Skeletal muscle tissue (tissue), 4 donors: ENCODE results near the gene ATP6V1B1. TPM values are rescaled to one million over a fixed set of nuclear protein-coding genes. Genes with fewer than 3 reads are reported as not detected.

Experiments
- H3K27ac ChIP-seq: one replicate; pipeline ENCODE4 v1.7.0; 2013; ENCODE audit warnings: mild to moderate bottlenecking, low read depth, low read length, inconsistent platforms
- H3K27me3 ChIP-seq, 3 donors: one replicate each; pipeline ENCODE4 v1.7.0; 2013; ENCODE audit warnings: low read length in 3 of 3; ENCODE audit not compliant: control insufficient read depth in 3 of 3, insufficient read depth in 3 of 3
- H3K36me3 ChIP-seq, 3 donors: one replicate each; pipeline ENCODE4 v1.7.0; 2013; ENCODE audit warnings: low read length in 3 of 3; ENCODE audit not compliant: control insufficient read depth in 3 of 3, insufficient read depth in 3 of 3
- H3K4me1 ChIP-seq, 3 donors: one replicate each; pipeline ENCODE4 v1.7.0; 2013; ENCODE audit warnings: low read length in 3 of 3, mild to moderate bottlenecking in 3 of 3; ENCODE audit not compliant: control insufficient read depth in 3 of 3, insufficient read depth in 3 of 3
- H3K4me3 ChIP-seq, 3 donors: one replicate each; pipeline ENCODE4 v1.7.0; 2013; ENCODE audit warnings: low read length in 3 of 3
- H3K9ac ChIP-seq, 3 donors: one replicate each; pipeline ENCODE4 v1.7.0; 2013; ENCODE audit warnings: low read length in 3 of 3, mild to moderate bottlenecking in 3 of 3, moderate library complexity in 2 of 3, low read depth in 1 of 3
- H3K9me3 ChIP-seq, 3 donors: one replicate each; pipeline ENCODE4 v1.7.0; 2013; ENCODE audit warnings: low read length in 3 of 3; ENCODE audit not compliant: control insufficient read depth in 3 of 3
- total RNA-seq: library from RNA; depleted of rRNA; stranded (reverse); fragments of >200 nt; gene quantifications from one replicate; pipeline ENCODE4 v1.2.3, GENCODE V29; 2014
- donor health status: Osteomylitis.

Gene ATP6V1B1
- total RNA-seq, 1 donor from 2014 or later, result 1.6 TPM

DNA sequence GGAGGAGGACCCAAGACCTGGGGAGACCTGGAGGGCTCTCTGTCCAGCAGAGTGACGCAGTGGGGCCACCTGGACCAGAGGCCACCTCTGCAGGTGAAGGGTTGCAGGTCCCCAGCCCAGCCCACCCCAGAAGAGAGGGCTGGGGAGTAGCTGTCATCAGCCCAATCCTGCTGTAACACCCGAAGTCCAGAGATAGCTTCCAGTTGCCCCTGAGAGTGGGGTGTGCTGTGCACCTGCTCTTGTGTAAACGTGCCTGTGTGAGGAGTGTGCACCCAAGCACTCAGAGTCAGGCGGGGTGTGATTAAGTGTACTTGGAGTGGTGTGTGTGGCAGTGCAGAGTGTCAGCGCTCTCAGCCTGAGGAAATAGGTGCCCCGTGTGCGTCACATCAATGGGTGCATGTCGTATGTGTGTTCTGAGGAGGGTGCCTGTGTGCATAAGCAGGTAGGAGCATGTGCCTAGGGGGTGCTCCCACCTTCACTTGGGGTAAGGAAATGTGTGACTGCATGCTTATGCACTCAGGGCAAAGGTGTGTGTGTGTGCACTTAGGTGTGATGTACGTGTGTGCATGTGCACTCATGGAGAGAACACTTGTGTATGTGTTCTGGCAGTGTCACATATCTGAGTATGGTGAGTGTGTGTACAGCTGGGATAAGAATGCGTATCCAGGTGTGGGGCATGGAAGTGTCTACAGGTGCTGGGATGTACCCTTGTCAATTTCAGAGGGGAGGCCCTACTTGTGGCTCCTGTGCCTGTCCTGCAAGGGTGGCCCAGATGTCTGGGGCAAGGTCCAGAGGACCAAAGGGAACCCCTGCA lies 672 bp downstream of the ATP6V1B1 start:
- Histone ChIP-seq H3K4me3 (no peak overlapping the region), H3K36me3 (no peaks in the 10 kb centered on the region), H3K27ac (no peak overlapping the region), H3K27me3 (peaks cover 0 to 20% (median 5%) of the 10 kb centered on the region in 3 donors), H3K9ac (no peak overlapping the region), H3K4me1 (no peaks in the 10 kb centered on the region), H3K9me3 (no peaks in the 10 kb centered on the region)

DNA sequence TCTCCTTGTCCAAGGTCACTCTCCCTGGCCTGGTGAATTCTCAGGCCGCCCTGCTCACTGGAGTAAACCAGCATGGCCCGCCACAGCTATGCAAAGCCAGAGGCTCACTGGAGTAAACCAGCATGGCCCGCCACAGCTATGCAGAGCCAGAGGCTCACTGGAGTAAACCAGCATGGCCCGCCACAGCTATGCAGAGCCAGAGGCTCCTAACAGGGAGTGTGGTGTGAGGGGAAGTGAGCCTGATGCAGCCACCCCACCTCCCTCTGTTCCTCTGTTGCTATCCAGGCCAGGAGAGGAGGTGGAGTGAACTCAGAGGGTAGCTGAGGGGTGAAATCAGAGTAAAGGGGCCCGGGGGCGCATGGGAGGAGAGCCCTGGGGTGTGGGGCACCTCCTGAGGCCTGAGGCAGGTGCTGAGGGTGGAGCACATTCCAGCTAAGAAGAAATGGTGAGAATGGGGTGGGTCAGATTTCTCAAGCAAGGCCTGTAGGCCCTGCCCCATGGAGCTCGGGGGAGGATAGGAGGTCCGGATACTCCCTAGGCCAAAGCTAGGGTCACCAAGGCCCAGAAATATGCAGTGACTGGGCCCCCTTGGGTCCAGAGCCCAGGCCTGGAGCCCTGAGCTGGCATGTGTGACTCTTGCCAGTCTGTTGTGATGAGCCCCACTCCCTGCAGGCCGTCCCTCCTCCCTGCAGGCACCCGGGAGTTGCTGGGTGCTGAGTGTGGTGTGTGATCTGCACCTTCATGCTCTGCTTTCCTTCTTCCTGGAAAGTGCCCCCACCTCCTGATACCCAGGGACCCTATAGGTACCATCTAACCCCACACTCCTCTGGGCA lies 1.5 kb downstream of the ATP6V1B1 start:
- H3K36me3 ChIP-seq, result no peaks in the 10 kb centered on the region
- H3K27me3 ChIP-seq, result peaks cover 0 to 20% (median 5%) of the 10 kb centered on the region in 3 donors
- no peak overlapping the region for H3K9ac ChIP-seq
- no peak overlapping the region for H3K27ac ChIP-seq
- H3K4me1 ChIP-seq, result no peaks in the 10 kb centered on the region
- no peak overlapping the region for H3K4me3 ChIP-seq
- H3K9me3 ChIP-seq, result no peaks in the 10 kb centered on the region

DNA sequence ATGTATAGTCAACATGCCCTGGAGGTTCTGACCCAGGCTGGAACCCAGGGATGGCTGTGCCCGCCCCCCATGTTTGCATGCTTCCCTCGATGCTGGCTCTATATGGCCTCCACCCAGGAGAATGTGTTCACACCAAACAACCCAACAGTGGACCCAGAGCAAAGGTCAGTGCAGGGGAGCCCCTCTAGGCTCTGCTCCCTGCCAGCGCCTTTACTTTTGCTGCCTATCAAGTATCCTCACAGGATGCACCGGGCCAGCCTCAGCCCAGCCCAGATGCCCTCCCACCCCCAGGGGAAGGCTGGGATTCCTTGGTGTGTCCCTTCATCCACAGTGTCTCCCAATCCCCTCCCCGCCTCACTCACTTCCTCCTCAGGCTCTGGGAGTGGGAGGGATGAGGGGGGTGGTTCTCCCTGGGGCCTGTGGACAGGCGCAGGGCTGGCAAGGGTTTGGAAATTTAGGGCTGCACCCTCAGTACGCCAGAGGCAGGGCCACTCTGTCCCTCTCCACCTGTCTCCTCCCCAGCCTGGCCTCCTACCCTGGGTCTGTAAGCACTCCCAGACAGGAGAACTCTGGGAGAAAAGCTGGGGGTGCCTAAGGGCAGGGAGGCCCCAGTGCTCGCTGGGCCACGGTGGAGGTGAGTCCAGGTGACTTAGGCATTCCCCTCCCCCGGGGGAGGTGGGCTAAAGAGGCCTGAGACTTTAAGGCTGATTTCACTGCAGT lies 2.3 kb downstream of the ATP6V1B1 start:
- Histone ChIP-seq H3K4me1 (no peaks in the 10 kb centered on the region), H3K9ac (no peak overlapping the region), H3K27me3 (peaks cover 0 to 17% (median 5%) of the 10 kb centered on the region in 3 donors), H3K27ac (no peak overlapping the region), H3K4me3 (no peak overlapping the region), H3K9me3 (no peaks in the 10 kb centered on the region), H3K36me3 (no peaks in the 10 kb centered on the region)

DNA sequence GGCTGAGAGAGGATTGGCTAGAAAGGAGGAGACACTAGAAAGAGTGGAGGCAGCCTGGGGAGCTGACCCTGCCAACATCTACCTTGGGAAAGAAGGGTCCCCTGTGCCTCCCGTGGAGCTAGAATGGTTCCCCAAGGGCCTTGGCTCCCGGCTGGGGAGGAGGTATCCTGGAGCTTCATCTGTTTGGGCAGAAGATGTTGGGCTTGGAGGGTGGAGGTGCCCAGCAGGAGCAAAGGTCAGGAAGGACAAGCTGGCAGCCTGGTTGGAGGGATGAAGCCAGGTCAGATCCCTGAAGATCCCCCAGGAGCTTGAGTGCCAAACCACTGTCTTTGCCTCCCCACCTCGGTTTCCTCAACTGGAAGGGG lies 2.9 kb downstream of the ATP6V1B1 start:
- H3K4me3 ChIP-seq, result no peak overlapping the region
- no peaks in the 10 kb centered on the region for H3K36me3 ChIP-seq
- H3K4me1 ChIP-seq, result no peaks in the 10 kb centered on the region
- H3K27ac ChIP-seq, result no peak overlapping the region
- no peak overlapping the region for H3K9ac ChIP-seq
- H3K9me3 ChIP-seq, result no peaks in the 10 kb centered on the region
- H3K27me3 ChIP-seq, result peaks cover 0 to 16% (median 5%) of the 10 kb centered on the region in 3 donors

DNA sequence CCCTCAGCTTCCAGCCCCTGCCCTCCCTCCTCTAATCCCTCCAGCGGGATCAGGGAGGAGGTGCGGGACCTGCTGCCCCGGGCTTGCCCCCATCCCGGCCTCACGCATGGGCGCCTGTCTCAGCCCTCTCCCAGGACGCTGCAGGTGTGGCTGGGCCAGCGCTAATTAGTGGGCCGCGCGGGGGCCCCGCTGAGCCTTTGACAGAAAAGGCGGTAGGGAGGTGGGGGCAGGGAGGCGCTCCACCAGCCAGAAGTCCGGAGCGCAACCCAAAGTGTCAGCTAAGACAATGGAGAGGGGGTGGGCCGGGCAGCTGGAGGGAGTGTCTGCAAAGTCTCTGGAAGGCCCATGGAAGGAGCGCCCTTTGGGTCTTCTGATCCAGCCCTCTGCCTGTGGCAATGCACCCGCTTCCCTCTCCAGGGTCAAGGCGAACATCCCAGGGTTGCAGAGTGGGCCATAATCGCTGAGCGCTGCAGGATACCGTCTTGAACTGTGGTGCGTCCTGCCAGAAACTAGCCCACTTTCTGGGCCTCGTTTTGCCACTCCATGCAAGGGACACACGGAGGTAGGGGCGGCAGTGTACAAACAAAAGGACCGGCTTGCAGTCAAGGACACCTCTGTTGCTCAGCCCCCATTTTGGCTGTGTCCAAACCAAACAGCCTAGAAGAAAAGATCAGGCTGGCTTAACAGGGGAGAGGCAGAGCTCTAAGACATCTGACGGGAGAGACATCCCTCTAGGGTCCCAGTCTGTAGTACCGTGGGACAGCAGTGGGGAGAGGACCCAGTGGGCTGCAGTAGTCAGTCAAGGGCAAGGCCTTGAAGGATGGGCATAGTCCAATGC lies 3.5 kb downstream of the ATP6V1B1 start:
- H3K27me3 ChIP-seq, result peaks cover 0 to 16% (median 5%) of the 10 kb centered on the region in 3 donors
- H3K4me1 ChIP-seq, result no peaks in the 10 kb centered on the region
- no peak overlapping the region for H3K4me3 ChIP-seq

DNA sequence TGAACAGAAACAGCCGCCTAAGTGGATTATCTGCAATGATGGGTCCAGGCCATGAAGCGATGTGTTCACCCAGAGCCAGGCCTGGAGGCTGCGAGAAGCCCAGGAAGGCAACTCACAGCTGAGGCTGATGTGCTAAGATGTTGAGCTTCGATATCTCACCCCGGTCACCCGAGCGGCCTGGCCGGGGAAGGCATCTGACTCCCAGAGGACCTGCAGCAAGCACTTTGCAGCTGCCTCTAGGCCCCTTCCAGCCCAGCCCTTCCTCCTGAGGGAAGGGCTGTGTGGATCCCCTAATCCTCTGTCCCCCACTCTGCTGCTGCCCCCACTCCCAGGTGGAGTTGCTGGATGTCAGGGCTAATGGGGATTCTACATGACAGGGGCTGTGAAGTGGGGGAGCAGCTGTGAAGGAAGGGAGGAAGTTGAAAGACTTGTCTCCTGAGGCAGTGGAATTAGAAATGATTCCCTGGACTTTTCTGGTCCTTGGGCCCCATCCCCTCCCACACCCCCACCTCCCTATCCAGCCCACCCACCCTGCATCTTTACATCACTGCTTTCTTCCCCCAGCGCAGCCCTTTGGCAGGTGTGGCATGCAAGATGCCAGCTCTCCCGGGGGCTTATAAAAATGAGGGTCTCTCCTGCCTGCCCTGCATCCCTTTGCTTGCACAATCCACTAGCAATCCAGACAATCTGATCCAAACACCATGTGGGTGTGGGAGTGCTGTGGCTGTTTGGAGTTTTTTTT lies 4.3 kb downstream of the ATP6V1B1 start:
- Histone ChIP-seq H3K27me3 (peaks cover 0 to 14% (median 5%) of the 10 kb centered on the region in 3 donors), H3K9me3 (no peaks in the 10 kb centered on the region), H3K4me3 (no peak overlapping the region), H3K9ac (no peak overlapping the region), H3K36me3 (no peaks in the 10 kb centered on the region), H3K4me1 (no peaks in the 10 kb centered on the region), H3K27ac (no peak overlapping the region)

More for the DNA sequence above, 3.5 kb downstream of the ATP6V1B1 start:
- H3K36me3 ChIP-seq, result no peaks in the 10 kb centered on the region
- H3K9ac ChIP-seq, result no peak overlapping the region
- no peaks in the 10 kb centered on the region for H3K9me3 ChIP-seq
- H3K27ac ChIP-seq, result no peak overlapping the region

DNA sequence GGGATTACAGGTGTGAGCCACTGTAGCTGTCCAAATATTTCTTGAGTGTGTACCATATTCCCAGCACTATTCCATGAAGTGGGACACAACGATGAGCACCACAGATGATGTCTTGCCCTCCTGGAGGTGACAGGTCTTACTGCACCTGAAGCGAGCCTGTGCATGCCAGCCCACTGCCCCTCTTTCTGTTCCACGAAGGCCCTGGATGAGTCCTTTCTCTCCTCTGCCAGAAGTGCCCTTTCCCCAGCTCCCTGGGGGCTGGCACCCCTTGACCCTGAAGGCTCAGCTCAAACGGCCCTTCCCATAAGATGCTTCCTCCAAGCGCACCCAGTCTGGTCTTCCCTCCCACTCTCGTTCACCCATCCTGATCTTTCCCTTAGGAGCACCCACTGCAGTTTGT lies 5.5 kb downstream of the ATP6V1B1 start:
- Histone ChIP-seq H3K36me3 (no peaks in the 10 kb centered on the region), H3K4me3 (no peak overlapping the region), H3K27me3 (peaks cover 0 to 14% (median 5%) of the 10 kb centered on the region in 3 donors), H3K9me3 (no peaks in the 10 kb centered on the region), H3K27ac (no peak overlapping the region), H3K4me1 (no peaks in the 10 kb centered on the region), H3K9ac (no peak overlapping the region)

DNA sequence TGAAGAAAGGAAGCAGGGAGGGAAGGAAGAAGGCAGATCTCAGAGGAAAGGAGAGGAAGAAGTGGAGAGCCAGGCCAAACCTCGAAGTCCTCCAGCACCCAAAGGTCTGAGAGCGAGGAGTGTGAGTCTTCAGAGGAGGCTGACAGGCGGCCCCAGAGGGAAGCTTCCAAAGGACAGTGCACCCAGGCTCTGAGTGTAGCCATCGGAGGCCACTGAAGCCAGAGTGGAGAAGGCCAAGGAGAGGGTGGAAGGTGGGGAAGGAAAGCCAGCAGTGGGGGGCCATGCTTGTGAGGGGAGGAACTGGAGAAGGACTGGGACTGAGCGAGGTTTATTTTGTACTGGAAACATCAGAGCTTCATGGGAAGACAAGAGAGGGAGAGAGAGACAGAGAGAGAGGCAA lies 6.0 kb downstream of the ATP6V1B1 start:
- no peaks in the 10 kb centered on the region for H3K9me3 ChIP-seq

More for the DNA sequence above, 6.0 kb downstream of the ATP6V1B1 start:
- peaks cover 0 to 14% (median 9%) of the 10 kb centered on the region in 3 donors for H3K27me3 ChIP-seq
- H3K4me1 ChIP-seq, result peaks cover 0 to 1% (median 0%) of the 10 kb centered on the region in 3 donors
- H3K9ac ChIP-seq, result no peak overlapping the region
- H3K27ac ChIP-seq, result no peak overlapping the region
- H3K36me3 ChIP-seq, result no peaks in the 10 kb centered on the region
- no peak overlapping the region for H3K4me3 ChIP-seq
